ENCODE measurements around the gene NEU4. TPM values are rescaled to one million over a fixed set of nuclear protein-coding genes. Genes with fewer than 3 reads are reported as not detected.

NEU4 gene
- total and polyA plus RNA-seq, 5 experiments from 2014 or later, result not detected

DNA sequence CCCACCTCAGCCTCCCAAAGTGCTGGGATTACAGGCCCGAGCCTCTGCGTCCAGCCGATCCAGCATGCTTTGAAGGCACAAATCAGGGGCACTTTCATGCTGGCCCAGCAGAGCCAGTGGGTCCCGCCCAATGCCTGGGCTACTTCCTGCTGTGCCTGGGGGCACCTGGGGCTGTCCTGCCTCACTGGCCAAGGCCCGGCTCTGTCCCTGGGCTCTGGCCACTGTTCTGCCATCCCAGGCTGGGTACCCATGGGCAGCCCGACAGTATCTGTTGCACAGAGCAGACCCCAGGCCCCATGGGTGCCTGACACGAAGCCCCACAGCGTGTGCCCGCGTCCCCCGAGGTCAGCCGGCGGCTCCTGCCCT lies 39.2 kb upstream of the NEU4 start:
- H3K4me3 Mint-ChIP-seq, result no peak overlapping the region
- no peaks in the 10 kb centered on the region for H3K9me3 Mint-ChIP-seq
- ATAC-seq (no peak), DNase-seq (no peak)
- H3K36me3 Mint-ChIP-seq, result no peaks in the 10 kb centered on the region
- H3K27me3 Mint-ChIP-seq, result no peaks in the 10 kb centered on the region
- H3K4me1 Mint-ChIP-seq, result peaks cover 7 to 20% (median 15%) of the 10 kb centered on the region in 4 donors
- POLR2A ChIA-PET, result no interaction called here
- H3K27ac Mint-ChIP-seq, result no peak overlapping the region

DNA sequence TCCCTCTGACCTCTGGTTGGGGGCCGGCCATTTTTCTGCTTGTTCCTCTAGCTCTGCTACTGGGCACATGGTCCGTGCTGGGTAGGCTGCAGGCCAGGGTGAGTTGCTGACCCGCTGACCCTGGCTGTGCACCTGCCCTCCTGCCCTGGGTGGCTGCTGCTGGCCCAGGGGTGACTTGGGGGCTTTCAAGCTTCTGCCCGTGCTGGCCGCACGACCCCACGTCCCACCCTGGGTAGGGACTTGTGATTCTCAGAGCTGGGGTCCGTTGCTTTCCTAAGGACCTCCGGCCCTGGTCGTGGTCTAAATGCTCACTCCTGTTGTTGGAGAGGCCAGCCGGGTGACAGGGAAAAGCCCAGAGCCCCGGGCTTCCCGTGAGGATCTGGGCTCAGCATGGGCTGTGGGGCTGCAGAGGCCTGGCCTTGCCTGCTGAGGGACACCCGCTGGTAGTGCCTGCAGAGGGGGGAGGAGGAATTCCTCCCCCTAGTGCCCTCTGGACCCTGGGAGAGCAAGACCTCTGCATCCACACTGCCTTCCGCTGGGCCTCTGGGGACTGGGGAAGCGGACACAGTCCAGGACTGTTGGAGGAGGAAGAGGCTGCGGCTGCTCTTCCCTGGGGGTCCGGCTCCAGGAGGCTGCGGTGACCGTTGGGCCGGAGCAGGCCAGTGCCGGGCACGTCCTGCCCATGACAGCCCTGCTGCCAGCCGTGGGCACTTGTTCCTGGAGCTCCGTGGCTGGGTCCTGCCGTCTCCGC lies 38.6 kb upstream of the NEU4 start:
- H3K4me3 Mint-ChIP-seq, result no peak overlapping the region
- no peaks in the 10 kb centered on the region for H3K9me3 Mint-ChIP-seq
- DNase-seq (no peak), ATAC-seq (no peak)
- no peaks in the 10 kb centered on the region for H3K36me3 Mint-ChIP-seq
- no peaks in the 10 kb centered on the region for H3K27me3 Mint-ChIP-seq
- peaks cover 7 to 20% (median 15%) of the 10 kb centered on the region in 4 donors for H3K4me1 Mint-ChIP-seq
- POLR2A ChIA-PET, result no interaction called here
- no peak overlapping the region for H3K27ac Mint-ChIP-seq

DNA sequence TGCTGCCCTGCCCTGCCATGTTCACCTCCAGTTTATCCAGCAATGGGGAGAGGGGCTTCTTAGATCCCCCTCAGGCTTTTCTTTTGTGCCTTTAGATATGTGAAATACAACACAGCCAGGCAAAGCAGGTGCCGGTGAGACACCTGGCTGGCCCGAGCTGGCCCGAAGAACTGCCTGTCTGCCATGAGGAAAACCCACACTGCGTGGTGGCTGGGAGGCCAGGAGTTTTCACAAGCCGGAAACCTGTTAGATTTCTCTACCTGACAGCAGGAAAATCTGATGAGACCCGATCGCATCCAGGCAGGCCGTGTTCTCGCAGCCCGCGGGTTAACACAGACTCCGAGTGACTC lies 38.1 kb upstream of the NEU4 start:
- peaks cover 7 to 20% (median 15%) of the 10 kb centered on the region in 4 donors for H3K4me1 Mint-ChIP-seq
- POLR2A ChIA-PET, result no interaction called here
- DNase-seq (no peak), ATAC-seq (no peak)
- no peaks in the 10 kb centered on the region for H3K36me3 Mint-ChIP-seq
- peaks cover 0 to 3% (median 0%) of the 10 kb centered on the region in 5 donors for H3K27me3 Mint-ChIP-seq
- H3K4me3 Mint-ChIP-seq, result peak overlapping the region in 1 of 10 donors; percentile 65
- H3K9me3 Mint-ChIP-seq, result no peaks in the 10 kb centered on the region
- peak overlapping the region in 1 of 10 donors; percentile 8 for H3K27ac Mint-ChIP-seq

DNA sequence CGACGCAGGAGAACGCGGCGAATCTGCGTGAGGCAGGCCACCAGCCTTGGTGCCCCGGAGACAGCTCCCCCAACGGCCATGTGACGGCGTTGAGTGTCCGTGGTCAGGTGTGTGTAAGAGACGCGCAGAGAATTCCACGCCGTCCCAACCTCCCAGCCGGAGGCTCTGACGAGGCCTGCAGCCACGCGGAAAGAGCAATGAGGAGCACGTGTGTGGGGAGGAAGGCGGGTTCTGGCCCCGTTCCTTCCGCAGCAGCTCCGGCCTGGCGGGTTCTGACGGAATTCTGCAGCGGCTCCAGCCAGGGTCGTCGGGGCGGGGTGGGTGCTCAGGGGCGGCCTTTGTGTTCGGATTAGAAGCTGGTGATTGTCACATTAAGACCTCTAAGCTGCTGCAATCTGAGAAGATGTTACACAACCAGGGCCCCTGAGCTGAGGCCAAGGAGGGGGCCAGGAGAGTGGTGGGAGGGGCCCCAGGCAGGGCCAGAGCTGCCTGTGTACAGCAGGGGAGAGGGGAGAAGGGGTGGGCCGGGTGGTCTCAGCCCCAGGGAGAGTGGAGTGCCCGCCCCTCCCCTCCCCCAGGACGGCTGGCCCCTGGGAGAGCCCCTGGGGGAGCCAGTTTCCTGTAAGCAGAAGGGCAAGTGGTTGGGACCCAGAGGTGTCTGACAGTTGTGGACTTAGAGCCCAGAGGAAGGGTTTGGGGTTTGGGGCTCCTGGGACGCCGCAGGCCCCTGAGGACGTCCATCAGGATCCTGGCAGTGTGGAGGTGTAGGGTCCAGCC lies 37.5 kb upstream of the NEU4 start:
- H3K36me3 Mint-ChIP-seq, result no peaks in the 10 kb centered on the region
- no peak for ATAC-seq
- no peak for DNase-seq
- peaks cover 7 to 20% (median 15%) of the 10 kb centered on the region in 4 donors for H3K4me1 Mint-ChIP-seq
- POLR2A ChIA-PET, result no interaction called here
- H3K27me3 Mint-ChIP-seq, result peaks cover 0 to 3% (median 0%) of the 10 kb centered on the region in 5 donors
- H3K4me3 Mint-ChIP-seq, result peak overlapping the region; percentile 35 to 82 (median 61)
- H3K9me3 Mint-ChIP-seq, result no peaks in the 10 kb centered on the region
- peak overlapping the region in 9 of 10 donors; percentile 26 to 89 (median 76) for H3K27ac Mint-ChIP-seq

DNA sequence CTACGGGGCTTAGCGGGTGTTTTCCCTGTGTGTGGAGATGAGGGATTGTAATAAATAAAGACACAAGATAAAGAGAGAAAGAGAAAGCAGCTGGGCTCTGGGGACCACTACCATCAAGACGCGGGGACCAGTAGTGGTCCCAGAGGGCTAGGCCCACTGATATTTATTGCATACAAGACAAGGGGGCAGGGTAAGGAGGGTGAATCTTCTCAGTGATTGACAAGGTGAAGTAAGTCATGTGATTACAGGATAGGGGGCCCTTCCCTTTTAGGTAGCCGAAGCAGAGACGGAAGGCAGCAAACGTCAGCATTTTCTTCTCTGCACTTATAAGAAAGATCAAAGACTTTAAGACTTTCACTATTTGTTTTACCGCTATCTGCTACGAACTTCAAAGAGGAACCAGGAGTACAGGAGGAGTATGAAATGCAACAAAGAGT lies 36.9 kb upstream of the NEU4 start:
- DNase-seq (peak in 5 of 10 donors; percentile 27 to 53 (median 42)), ATAC-seq (peak in 1 of 2 donors; percentile 45)
- no peaks in the 10 kb centered on the region for H3K9me3 Mint-ChIP-seq
- peaks cover 7 to 20% (median 15%) of the 10 kb centered on the region in 4 donors for H3K4me1 Mint-ChIP-seq
- H3K27ac Mint-ChIP-seq, result peak overlapping the region; percentile 12 to 89 (median 76)
- H3K27me3 Mint-ChIP-seq, result peaks cover 0 to 3% (median 0%) of the 10 kb centered on the region in 5 donors
- POLR2A ChIA-PET, result interaction anchor here (1.4 kb wide), 1 partner anchor 96 kb away, joined by 4 read pairs; no protein-coding TSS in a partner anchor
- H3K4me3 Mint-ChIP-seq, result peak overlapping the region; percentile 35 to 82 (median 61)
- no peaks in the 10 kb centered on the region for H3K36me3 Mint-ChIP-seq

DNA sequence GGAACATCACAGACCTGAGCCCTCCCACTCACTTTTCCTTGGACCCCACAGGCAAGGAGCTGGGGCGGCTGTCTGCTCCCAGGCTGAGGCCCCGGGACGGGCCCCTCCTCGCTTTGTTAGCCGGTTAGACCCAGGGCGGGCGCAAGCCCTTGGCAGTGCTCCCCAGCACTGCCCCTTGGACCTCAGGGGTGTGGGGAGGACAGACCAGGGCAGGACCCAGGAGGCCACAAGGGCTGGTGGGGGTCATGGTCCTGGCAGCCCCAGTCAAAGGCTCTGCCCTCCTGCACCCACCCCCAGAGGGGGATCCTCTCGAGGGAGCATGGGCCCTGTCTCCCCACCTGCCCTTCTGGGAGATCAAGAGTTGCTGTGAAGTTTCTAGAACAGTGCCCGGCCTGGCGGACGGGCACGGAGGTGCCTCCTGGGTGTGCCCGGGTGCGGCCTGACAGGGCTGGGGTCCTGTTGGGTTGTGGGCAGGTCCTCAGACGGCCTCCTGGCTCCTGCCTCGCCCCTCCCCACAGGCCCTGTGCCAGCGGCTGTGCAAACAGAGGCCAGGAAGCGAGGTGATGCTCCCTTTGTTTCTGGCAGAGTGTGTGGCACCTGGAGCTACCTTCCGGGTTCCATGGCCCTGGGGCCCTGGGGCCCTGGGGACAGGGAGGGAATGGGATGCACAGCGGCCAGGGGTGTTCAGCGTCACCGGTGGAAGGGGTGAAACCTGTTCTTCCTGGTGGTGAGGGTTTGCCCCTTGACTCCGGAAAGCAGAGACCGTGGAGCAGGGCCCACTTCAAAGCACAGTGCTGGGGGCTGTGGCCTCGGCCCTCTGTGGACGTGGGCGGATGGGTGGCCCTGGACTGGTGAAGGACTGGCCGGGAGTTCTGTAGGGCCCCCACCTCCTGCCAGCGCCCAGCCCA lies 35.2 kb upstream of the NEU4 start:
- Mint-ChIP-seq H3K4me1 (peaks cover 7 to 20% (median 15%) of the 10 kb centered on the region in 4 donors), H3K9me3 (no peaks in the 10 kb centered on the region), H3K36me3 (no peaks in the 10 kb centered on the region), H3K27ac (peak overlapping the region in 1 of 10 donors; percentile 71), H3K4me3 (no peak overlapping the region), H3K27me3 (peaks cover 0 to 6% (median 0%) of the 10 kb centered on the region in 5 donors)
- POLR2A ChIA-PET, result interaction anchor here (1.4 kb wide), 1 partner anchor 94 kb away, joined by 4 read pairs; no protein-coding TSS in a partner anchor
- DNase-seq, result peak in 1 of 10 donors; percentile 64
- ATAC-seq, result no peak

DNA sequence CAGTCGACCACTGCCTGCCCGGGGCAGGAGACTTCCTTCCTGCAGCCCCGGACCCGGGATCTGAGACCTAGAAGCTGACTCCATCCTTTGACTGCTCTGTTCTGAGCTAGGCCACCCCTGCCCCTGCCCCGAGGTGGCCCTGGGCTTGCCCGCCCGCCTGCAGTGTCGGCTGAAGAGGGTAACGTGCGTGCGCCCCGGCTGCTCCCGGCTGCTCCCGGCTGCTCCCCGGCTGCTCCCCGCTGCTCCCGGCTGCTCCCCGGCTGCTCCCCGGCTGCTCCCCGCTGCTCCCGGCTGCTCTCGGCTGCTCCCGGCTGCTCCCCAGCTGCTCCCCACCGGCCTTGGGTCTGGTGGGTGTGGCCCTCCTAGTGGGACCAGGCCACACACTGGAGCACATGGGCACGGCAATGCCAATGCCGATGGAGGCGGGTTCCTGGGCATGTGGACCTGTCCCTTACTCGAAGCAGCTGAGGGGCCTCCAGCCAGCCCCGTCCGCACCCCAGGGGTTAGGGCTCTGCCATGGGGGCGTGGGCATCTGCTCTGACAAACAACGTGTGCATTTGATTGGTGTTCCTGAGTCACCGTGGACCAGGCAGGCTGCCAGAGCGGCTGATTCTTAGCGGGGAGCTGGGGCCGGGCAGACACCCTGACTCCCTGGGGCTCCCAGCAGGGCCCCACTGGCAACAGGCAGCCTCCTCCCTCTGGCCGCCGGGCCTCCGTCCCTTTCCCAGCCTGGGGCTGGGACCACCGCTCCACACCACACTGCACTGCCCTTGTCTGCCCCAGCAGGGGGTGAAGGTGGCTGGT lies 34.4 kb upstream of the NEU4 start:
- H3K4me1 Mint-ChIP-seq, result peaks cover 7 to 20% (median 15%) of the 10 kb centered on the region in 4 donors
- ATAC-seq, result no peak
- H3K27ac Mint-ChIP-seq, result no peak overlapping the region
- H3K36me3 Mint-ChIP-seq, result no peaks in the 10 kb centered on the region
- no peak overlapping the region for H3K4me3 Mint-ChIP-seq
- POLR2A ChIA-PET, result no interaction called here
- peaks cover 0 to 6% (median 0%) of the 10 kb centered on the region in 5 donors for H3K27me3 Mint-ChIP-seq
- DNase-seq, result no peak
- H3K9me3 Mint-ChIP-seq, result peaks cover 0 to 3% (median 0%) of the 10 kb centered on the region in 9 donors

DNA sequence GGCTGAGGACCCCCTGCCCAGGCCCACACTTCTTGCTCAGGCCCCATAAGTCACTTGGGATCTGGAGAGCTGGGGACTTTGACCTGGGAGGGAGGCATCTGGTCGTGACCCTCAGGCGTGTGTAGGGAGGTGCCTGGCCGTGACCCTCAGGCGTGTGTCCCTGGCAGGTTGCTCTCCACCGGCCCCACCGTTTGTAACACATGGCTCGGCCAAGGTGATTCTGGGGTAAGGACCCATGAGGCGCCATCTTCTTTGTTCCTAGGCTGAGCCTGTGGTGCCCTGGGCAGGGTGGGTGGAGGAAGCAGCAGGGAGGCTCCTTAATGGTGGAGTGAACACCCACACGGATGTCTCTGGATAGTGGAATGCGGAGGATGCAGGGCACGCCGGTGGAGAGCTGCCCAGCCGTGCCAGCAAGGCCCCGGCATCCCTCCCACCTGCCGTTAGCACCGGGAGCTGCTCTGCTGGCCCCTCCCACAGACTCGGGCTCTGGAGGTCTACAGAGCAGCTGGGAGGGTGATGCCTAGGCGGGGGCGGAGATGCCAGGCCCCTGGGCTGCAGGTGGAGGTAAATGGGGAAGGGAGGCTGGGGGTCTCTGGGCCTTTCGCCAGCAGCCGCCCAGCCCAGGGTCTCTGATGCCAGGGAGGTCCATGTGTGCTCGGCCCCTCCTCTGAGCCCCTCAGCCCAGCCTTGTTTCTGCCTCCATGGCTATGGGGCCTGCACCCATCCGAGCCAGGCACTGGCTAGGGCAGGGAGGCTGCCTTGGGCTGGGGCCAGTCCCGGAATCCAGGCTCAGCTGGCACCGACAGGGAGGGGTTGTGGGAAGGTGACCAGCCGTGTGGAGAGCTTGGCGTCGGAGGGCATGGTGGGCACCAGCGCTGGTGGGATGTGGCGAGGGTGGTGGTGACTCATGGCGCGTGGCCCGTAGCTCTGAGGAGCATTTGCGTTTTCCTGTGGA lies 33.5 kb upstream of the NEU4 start:
- Mint-ChIP-seq H3K4me1 (peaks cover 6 to 20% (median 15%) of the 10 kb centered on the region in 4 donors), H3K4me3 (no peak overlapping the region), H3K36me3 (no peaks in the 10 kb centered on the region), H3K27ac (no peak overlapping the region), H3K27me3 (peaks cover 0 to 6% (median 0%) of the 10 kb centered on the region in 5 donors), H3K9me3 (peaks cover 0 to 4% (median 0%) of the 10 kb centered on the region in 9 donors)
- ATAC-seq (no peak), DNase-seq (no peak)
- POLR2A ChIA-PET, result no interaction called here

DNA sequence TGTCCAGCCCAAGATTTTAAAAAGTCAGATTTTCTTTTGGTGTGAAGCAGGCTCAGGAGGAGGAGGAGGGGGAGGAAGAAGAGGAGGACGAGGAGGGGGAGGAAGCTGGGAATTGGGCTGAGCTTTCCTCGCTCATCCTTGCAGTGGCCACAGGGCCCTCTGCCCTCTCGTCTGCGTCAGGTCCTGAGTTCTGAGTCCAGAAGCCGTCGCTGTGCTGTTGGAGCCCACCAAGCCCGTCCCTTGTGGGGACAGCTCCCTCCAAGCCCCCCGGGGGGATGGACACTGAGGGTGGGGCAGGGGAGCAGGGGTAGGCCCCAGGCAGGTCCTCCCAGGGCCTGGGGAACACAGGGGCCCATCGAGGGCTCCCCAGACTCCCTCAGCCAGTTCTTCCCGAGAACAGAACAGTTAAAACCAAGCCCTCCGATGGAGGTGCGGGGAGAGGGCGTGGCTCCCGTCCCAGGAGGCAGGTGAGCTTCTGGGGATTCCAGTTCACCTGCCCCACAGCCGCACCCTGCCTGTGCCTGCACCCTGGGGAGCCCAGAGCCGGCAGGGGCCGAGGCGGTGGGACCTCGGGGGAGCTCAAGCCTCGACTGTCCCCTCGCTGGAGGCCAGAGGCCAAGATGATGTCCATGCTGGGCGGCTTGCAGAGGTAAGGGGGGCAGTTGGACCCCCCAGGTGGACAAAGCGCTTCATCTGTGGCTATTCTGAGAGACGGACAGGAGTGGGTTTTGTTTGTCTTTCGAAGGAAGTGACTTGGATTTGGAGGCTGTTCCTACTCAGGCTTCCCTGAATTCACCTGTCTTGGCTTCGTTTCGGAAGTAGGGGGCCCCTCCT lies 32.4 kb upstream of the NEU4 start, which contains the start of gene GAL3ST2:
GAL3ST2 (plus strand) TSS at position 487 of the 834 bp plus-strand sequence; CDS start at position 621, 134 bp downstream.
- no peaks in the 10 kb centered on the region for H3K36me3 Mint-ChIP-seq
- no peak within 1 kb of the TSS for H3K4me3 Mint-ChIP-seq
- POLR2A ChIA-PET, result no interaction called here
- DNase-seq (no peak), ATAC-seq (no peak)
- peaks cover 0 to 12% (median 2%) of the 10 kb centered on the region in 9 donors for H3K9me3 Mint-ChIP-seq
- H3K27ac Mint-ChIP-seq, result no peak within 1 kb of the TSS
- H3K4me1 Mint-ChIP-seq, result peaks cover 6 to 17% (median 14%) of the 10 kb centered on the region in 4 donors
- peaks cover 0 to 6% (median 0%) of the 10 kb centered on the region in 5 donors for H3K27me3 Mint-ChIP-seq

DNA sequence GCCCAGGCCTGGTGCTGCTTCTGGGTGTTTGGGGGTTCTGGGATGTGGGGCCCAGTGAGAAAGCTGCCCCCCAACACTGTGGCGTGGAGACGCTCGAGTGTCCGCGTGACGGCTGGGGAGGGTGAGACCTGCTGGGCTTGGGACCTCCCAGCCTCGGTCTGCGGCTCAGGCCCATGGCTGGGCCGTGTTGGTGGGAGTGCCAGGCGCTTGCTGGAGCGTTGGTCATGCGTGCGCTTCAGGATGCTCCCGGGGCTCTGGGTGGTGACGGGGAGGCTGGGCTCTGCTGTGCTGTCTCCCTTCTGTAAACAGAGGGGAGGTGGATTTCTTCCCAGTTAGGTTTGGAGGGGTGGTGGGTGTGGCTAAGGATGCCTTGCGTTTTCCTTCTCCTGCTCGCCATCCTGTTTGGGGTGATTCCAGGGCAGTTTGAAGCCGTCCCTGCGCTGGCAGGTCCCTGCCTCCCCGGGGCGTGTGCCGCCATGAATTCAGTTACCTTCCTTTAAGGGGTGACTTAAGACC lies 31.8 kb upstream of the NEU4 start:
- Mint-ChIP-seq H3K4me3 (no peak overlapping the region), H3K36me3 (no peaks in the 10 kb centered on the region), H3K9me3 (peaks cover 0 to 12% (median 2%) of the 10 kb centered on the region in 9 donors)

More for the DNA sequence above, 31.8 kb upstream of the NEU4 start:
- POLR2A ChIA-PET, result no interaction called here
- DNase-seq (no peak), ATAC-seq (no peak)
- peaks cover 0 to 6% (median 0%) of the 10 kb centered on the region in 5 donors for H3K27me3 Mint-ChIP-seq
- peaks cover under 1 to 10% (median 9%) of the 10 kb centered on the region in 4 donors for H3K4me1 Mint-ChIP-seq
- no peak overlapping the region for H3K27ac Mint-ChIP-seq
